Suprapubic skin (tissue), 3 donors: ENCODE measurements around the gene FNDC8.

Experiments
- EP300 ChIP-seq: sonication (generic); formaldehyde crosslinking; IDR thresholded peaks from one replicate; pipeline ENCODE4 v1.6.1; 2017; ENCODE audit warnings: antibody characterized with exemption
- POLR2A ChIP-seq, 2 donors: fragments of 450-650 bp; IDR thresholded peaks; one replicate each; pipeline ENCODE4 v1.6.1; 2017; ENCODE audit warnings: antibody characterized with exemption in 2 of 2, mild to moderate bottlenecking in 2 of 2, moderate library complexity in 2 of 2
- TF ChIP-seq, protein P1 (sequence below), 2 donors: fragments of 200-600 bp in 1 of 2; fragments of 450-650 bp in 1 of 2; sonication (generic) in 1 of 2; IDR thresholded peaks; one replicate each; pipeline ENCODE4 v1.5.1; 2016 to 2019; ENCODE audit warnings: antibody characterized with exemption in 2 of 2, mild to moderate bottlenecking in 1 of 2, moderate library complexity in 1 of 2

DNA sequence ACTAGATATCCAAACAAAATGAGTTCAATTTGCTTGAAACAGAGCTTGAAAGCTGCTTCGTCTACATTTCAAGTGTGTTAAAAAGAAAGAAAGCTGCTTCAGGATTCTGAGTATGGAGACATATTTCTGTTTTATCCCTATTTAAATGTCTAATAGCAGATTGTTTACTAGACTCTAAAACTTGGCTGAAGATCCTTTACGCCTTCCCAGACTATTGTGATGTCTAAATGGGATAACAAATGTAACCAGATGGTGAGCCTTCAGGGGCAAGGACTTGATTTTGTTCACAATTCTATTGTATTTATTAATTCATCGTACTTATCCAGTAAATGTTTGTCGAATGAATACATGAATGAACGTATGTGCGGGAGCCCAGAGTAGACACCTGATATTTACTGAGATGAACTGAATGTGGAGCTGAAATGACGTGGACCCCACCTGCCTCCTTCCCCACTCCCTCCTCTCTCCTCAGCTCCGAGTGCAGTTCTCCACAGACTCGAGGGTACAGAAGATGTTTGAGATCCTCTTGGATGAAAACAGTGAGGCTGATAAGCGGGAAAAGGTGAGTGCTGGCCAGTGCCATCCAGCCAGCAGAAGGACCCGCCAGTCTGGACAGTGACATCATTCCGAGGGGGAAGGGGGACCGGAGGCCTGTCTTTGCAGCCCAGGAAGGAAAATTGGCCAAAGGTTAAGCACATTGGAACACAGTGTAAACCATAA lies 31.2 kb downstream of the FNDC8 start:
- no peak for TF ChIP-seq EP300
- TF ChIP-seq, protein P1, sequence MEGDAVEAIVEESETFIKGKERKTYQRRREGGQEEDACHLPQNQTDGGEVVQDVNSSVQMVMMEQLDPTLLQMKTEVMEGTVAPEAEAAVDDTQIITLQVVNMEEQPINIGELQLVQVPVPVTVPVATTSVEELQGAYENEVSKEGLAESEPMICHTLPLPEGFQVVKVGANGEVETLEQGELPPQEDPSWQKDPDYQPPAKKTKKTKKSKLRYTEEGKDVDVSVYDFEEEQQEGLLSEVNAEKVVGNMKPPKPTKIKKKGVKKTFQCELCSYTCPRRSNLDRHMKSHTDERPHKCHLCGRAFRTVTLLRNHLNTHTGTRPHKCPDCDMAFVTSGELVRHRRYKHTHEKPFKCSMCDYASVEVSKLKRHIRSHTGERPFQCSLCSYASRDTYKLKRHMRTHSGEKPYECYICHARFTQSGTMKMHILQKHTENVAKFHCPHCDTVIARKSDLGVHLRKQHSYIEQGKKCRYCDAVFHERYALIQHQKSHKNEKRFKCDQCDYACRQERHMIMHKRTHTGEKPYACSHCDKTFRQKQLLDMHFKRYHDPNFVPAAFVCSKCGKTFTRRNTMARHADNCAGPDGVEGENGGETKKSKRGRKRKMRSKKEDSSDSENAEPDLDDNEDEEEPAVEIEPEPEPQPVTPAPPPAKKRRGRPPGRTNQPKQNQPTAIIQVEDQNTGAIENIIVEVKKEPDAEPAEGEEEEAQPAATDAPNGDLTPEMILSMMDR (IDR thresholded peaks at IDR 0.05) = no peak
- no peak for TF ChIP-seq POLR2A (IDR thresholded peaks at IDR 0.05)
